HCT116 (cell line): ENCODE results near the gene NPFF.

ENCODE experiments used
- CEBPB ChIP-seq: IDR thresholded peaks from 2 replicates; pipeline ENCODE4 v1.6.1; 2012; ENCODE audit warnings: low read depth
- EZH2 ChIP-seq: fragments of 200-600 bp; sonication (generic); IDR thresholded peaks from 2 replicates; pipeline ENCODE4 v1.6.1; 2017; ENCODE audit warnings: antibody characterized with exemption, mixed run types
- JUND ChIP-seq: IDR thresholded peaks from 2 replicates; pipeline ENCODE4 v1.6.1; 2012
- POLR2A ChIP-seq: IDR thresholded peaks from 2 replicates; pipeline ENCODE4 v1.7.0; 2011; ENCODE audit warnings: borderline replicate concordance; ENCODE audit not compliant: insufficient read depth, insufficient read length; ENCODE audit errors: extremely low read depth
- POLR2AphosphoS5 ChIP-seq: IDR thresholded peaks from 2 replicates; pipeline ENCODE4 v1.6.1; 2011; ENCODE audit warnings: mild to moderate bottlenecking, low read depth, low read length, moderate library complexity
- RAD21 ChIP-seq: IDR thresholded peaks from 2 replicates; pipeline ENCODE4 v1.6.1; 2012; ENCODE audit warnings: low read depth, mild to moderate bottlenecking
- SRF ChIP-seq: IDR thresholded peaks from 2 replicates; pipeline ENCODE4 v1.6.1; 2012; ENCODE audit warnings: low read depth
- ZFX ChIP-seq: fragments of 450-650 bp; IDR thresholded peaks from 2 replicates; pipeline ENCODE4 v1.6.1; 2017
- TF ChIP-seq, protein P1 (sequence below), 3 experiments: fragments of 200-600 bp in 1 of 3; sonication (generic) in 1 of 3; IDR thresholded peaks in 2 of 3; conservative IDR thresholded peaks in 1 of 3; 2 replicates each; pipeline ENCODE4 v1.5.1; 2012 to 2017; ENCODE audit warnings: low read depth in 2 of 3, low read length in 2 of 3, antibody characterized with exemption in 1 of 3, borderline replicate concordance in 1 of 3, control low read depth in 1 of 3, mild to moderate bottlenecking in 1 of 3, mixed read lengths in 1 of 3, mixed run types in 1 of 3, moderate library complexity in 1 of 3; ENCODE audit not compliant: insufficient read depth in 1 of 3

DNA sequence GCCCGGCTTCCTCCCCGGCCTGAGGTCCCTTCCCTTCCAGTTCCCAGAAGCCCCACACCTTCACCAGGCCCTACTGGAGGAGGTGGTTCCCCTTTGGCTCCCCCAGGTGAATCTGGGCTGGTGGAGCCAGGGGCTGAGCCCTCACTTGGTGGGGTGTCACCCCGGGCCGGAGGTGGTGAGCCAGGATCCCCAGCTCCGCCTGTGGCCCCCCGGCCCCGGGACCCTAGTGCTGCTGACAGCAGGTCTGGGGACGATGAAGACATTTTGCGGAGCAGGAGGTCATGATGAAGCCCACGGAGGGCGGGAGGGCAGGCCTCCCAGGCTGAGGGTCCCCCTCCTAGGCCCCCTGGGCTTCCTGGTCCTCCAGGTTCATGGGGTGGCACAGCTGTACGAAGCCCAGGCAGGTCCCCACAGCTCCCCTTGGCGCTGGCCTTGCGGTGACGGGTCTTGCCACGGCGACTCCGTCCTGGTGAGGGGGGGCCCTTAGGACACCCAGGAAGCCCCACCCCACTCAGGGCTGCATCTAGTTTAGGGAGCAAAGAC, 24.6 kb downstream of the NPFF start:
- TF ChIP-seq POLR2A: no peak
- TF ChIP-seq EZH2: no peak
- TF ChIP-seq, protein P1, sequence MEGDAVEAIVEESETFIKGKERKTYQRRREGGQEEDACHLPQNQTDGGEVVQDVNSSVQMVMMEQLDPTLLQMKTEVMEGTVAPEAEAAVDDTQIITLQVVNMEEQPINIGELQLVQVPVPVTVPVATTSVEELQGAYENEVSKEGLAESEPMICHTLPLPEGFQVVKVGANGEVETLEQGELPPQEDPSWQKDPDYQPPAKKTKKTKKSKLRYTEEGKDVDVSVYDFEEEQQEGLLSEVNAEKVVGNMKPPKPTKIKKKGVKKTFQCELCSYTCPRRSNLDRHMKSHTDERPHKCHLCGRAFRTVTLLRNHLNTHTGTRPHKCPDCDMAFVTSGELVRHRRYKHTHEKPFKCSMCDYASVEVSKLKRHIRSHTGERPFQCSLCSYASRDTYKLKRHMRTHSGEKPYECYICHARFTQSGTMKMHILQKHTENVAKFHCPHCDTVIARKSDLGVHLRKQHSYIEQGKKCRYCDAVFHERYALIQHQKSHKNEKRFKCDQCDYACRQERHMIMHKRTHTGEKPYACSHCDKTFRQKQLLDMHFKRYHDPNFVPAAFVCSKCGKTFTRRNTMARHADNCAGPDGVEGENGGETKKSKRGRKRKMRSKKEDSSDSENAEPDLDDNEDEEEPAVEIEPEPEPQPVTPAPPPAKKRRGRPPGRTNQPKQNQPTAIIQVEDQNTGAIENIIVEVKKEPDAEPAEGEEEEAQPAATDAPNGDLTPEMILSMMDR (IDR thresholded peaks at IDR 0.05 in 2 of 3, conservative IDR thresholded peaks at IDR 0.05 in 1 of 3; ENCODE audit: borderline replicate concordance in 1 of 3, insufficient read depth in 1 of 3, low read depth in 2 of 3, low read length in 2 of 3): no peak
- TF ChIP-seq RAD21: no peak
- no peak for TF ChIP-seq SRF
- no peak for TF ChIP-seq JUND
- no peak; the same call in 1 of the 2 replicates for TF ChIP-seq POLR2AphosphoS5
- no peak for TF ChIP-seq CEBPB
- no peak for TF ChIP-seq ZFX
